GM19372 (cell line): ENCODE data around the gene TMEM52.

Experiments used
- ATAC-seq: cut with Tn5 transposase; IDR thresholded peaks from one replicate; pipeline ENCODE4 v1.9.1; 2021; ENCODE audit warnings: mild to moderate bottlenecking, low read depth, moderate library complexity; ENCODE audit not compliant: unreplicated experiment

The TMEM52 gene

GRCh38 chr1:1916851-1917251 is 2.2 kb downstream of the TMEM52 start:
- no peak for ATAC-seq

DNA sequence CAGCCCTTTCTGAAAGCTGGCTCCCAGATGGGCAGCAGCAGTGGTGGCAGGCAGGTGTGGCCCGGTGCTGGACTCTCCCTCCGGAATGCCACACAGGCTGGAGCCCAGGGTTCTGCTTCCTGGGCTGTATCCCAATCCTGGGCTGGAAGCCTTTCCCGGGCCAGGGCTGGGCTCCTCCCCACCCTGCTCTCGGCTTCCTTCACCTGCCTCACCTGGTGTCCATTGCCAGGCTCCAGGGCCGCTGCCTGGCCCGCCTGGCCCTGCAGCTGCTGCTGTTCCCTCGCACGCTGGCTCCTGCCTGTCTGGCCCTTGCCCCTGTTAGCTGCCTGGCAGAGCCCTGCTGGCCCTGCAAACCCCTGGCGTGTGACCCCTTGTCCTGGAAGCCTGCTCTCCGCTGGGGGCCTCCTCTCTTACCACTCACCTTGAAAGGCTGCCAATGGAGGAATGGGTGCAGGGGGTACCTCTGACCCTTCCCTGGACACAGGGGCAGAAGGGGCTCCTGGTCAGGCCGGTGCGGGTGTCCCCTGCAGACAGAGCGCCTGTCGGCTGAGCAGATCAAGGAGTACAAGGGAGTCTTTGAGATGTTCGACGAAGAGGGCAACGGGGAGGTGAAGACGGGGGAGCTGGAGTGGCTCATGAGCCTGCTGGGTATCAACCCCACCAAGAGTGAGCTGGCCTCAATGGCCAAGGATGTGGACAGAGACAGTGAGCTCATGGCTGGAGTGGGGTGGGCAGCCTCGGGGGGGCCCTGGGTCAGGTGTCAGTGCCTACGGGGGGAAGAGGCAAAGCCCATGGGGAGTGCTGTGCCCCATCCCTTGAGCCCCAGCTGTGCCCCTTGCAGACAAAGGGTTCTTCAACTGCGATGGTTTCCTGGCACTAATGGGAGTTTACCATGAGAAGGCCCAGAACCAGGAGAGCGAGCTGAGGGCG is 2.9 kb downstream of the TMEM52 start:
- ATAC-seq = no peak

DNA sequence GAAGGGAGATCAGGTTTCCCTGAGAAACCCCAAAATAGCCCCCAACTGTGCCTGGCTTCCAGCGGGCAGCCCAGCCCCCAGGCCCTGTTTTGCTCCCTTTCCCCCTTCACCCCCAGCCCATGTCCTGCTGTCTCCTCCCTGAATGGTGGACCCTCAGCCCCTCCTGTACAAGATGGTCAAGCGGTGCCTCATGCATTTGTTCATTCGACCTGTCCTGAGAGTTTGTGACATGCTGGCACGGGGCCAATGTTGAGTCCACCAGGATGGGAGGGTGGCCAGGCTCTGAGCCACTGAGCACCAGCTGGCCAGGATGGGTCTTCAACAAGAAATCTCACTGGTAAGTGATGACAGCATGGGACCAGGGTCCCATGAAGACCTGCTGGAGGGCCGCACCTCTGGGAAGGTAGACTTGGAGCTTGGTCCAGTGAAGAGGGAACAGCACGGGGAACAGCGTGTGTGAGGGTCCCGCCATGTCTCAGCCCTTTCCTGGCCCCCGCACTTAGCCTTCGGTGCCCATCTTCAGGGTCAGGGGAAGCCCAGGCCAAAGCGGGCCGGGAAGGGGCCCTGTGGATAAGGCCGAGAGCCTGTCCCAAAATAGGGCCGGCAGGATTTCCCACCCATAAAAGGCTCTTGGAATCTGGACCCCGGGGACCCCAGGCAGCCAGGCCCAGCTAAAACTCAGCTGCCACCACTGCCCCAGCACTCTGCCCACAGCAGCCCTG is 3.9 kb downstream of the TMEM52 start, which contains the start of gene CALML6:
Gene CALML6, plus strand, starts transcription at position 290 of the 722 bp plus-strand sequence. Its CDS starts 21 bp downstream, at position 311.
- ATAC-seq = no peak

- no peak for ATAC-seq
Measured at GRCh38 chr1:1914101-1914970, 4.7 kb downstream of the TMEM52 start.

DNA sequence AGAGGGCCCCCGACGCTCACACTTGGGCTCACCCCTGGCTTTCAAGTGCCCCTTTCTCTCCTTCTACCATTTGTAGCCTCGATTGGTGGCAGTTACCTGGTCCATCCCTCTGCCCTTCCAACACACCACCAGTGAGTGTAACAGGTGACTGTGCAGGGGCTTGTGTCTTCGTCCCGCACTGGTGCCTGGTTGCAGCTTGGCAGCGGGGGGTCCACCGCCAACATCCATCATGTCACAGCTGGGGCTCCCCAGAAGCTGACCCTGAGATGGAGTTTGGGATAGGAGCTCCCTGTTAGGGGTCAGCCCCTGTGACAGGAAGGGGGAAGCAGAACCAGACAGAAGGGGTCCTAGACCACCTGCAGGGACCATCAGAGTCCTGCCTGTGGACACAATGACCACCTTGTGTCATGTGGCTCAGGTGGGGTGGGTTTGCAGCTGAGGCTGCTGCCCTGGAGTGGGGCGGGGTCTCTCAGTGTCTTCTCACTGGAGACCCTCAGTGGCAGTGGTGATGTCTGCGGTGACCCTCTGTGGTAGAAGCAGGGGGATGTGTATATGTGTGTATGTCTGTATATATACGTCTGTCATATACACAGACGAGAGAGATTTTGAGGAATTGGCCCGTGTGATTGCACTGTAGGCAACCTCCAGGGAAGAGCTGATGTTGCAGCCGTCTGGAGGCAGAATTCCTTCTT is 7.6 kb downstream of the TMEM52 start:
- ATAC-seq = no peak

- no peak for ATAC-seq
Measured at GRCh38 chr1:1910651-1911331, 8.3 kb downstream of the TMEM52 start.

- ATAC-seq = no peak
Measured at GRCh38 chr1:1910033-1910465, 9.0 kb downstream of the TMEM52 start.

DNA sequence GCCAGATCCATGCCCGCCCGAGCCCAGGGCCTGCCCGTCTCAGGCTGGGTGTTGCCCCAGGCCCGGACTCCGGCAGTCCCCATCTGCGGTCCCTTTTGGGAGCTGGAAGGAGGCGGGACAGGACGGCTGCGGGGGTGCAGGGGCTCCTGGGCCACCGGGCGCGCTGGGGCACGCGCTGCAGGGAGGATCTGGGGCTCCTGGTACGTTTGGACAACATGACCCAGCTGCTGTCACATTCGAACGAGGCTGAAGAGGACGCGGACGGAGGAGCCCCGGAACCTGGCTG is 10.6 kb downstream of the TMEM52 start:
- ATAC-seq = no peak

GRCh38 chr1:1907098-1907736 is 11.9 kb downstream of the TMEM52 start:
- ATAC-seq = no peak

DNA sequence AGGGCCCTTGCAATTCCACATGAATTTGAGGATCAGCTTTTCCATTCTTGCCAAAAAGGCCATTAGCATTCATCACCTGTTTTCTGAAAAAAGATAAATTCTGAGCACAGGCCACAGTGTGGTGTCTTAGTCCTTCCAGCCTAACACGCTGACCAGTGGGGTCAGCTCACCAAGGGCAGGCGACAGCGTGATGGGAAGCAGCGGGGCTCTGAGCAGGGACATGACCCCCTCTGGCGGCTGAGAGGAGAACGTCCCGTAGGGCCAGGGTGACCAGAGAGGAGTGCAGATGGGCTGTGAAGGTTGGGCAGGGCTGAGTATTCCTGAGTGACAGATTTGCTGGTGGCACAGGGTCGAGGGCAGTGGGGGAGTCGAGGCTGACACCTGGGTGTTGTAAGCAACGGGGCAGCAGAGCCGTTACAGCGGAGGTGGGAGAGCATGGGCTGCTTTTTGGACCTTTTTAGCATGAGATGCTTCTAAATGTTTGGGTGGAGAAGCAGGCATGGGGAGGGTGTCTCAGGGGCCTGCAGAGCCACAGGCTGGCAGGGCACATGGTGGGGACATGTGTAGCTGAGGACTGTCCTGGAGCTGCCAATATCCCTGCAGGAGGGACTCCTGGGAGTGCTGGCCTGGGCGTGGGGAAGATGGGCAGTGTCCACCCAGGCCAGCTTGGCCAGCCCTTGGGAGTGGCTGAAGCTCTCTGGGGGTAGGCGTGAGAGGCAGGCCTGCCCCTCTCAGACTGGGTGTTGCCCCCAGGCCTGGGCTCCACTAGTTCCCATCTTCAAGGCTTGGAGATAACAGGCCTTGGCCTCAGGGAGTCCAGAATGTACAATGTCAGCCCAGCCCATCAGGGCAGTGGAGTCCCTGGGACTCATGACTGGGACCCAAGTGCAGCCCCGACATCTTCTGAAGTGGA is 12.6 kb downstream of the TMEM52 start:
- ATAC-seq = no peak

- ATAC-seq = no peak
Measured at GRCh38 chr1:1903224-1903623, 15.9 kb downstream of the TMEM52 start.

- ATAC-seq = no peak
Measured at GRCh38 chr1:1901641-1902294, 17.3 kb downstream of the TMEM52 start.

- ATAC-seq = no peak
Measured at GRCh38 chr1:1900883-1901640, 18.0 kb downstream of the TMEM52 start.

GRCh38 chr1:1899967-1900327 is 19.1 kb downstream of the TMEM52 start:
- no peak for ATAC-seq

GRCh38 chr1:1899266-1899966 is 19.7 kb downstream of the TMEM52 start:
- no peak for ATAC-seq

- no peak for ATAC-seq
Measured at GRCh38 chr1:1898246-1898933, 20.7 kb downstream of the TMEM52 start.
